ENCODE data around the gene AGAP3.

The AGAP3 gene

DNA sequence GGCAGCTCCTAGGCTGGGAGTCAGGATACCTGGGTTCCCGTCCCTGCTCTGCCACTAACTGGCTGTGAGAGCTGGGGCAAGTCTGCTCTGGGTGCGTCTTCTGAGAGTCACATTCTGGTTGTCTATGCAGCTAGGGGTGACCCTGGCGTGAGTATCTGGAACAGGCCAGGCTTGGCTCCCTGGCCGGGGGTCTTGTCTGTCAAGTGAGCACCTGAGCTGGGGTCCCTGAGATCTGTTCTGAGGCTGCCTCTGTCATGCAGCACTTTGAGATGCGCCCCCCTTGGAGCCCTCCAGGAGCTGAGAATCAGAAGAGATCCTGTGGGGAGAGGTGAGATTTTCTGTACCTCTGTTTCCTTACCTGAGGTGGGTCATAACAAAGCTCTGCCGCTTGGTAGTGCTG lies 7.5 kb downstream of the AGAP3 start:
- no peak overlapping the region for H3K27ac ChIP-seq
- no peak for TF ChIP-seq CTCF (conservative IDR thresholded peaks at IDR 0.05)
- TF ChIP-seq ZFX (IDR thresholded peaks at IDR 0.05): no peak

GRCh38 chr7:151094675-151095074 lies 8.4 kb downstream of the AGAP3 start:
- no peak overlapping the region for H3K27ac ChIP-seq
- TF ChIP-seq ZFX (IDR thresholded peaks at IDR 0.05) (no peak), CTCF (conservative IDR thresholded peaks at IDR 0.05) (no peak)

GRCh38 chr7:151095123-151095797 lies 9.0 kb downstream of the AGAP3 start:
- no peak overlapping the region for H3K27ac ChIP-seq
- no peak for TF ChIP-seq CTCF (conservative IDR thresholded peaks at IDR 0.05)
- no peak for TF ChIP-seq ZFX (IDR thresholded peaks at IDR 0.05)

GRCh38 chr7:151095828-151096475 lies 9.7 kb downstream of the AGAP3 start:
- TF ChIP-seq ZFX (IDR thresholded peaks at IDR 0.05) (no peak), CTCF (conservative IDR thresholded peaks at IDR 0.05) (no peak)
- no peak overlapping the region for H3K27ac ChIP-seq

DNA sequence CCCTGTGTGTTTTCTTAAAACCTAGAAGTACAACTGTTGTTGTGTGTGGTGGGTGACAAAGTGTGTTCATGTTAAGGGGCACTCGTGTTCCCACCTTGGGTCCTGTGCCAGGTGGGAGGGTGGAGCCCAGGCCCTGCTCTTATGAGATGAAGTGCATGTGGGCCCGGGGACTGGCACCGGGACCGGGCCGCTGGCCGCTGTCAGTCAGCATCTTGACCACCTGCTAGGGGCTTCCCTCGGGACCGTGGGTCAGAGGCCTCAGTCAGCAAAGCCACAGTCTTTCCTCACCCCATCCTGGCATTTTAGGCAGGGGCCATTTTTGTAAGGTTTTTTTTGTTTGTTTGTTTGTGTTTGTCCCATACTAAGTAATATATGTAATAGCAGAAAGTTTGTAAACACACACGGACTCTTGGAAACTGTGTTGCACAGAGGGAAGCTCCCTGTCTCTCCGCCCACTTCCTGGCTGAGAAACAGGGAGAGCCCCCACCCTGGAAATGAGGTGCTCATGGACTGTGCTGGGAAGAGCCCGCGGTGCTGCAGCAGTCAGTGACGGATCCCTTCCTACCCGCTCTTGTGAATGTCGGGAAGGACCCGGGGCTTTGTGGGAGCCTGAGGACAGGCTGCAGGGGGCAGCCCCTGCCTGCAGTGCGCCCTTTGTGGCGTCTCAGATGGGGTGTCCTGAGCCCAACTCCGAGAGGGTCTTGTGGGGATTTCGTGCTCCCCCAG lies 13.4 kb downstream of the AGAP3 start:
- H3K27ac ChIP-seq: no peak overlapping the region
- TF ChIP-seq ZFX (IDR thresholded peaks at IDR 0.05) (no peak), CTCF (conservative IDR thresholded peaks at IDR 0.05) (no peak)

DNA sequence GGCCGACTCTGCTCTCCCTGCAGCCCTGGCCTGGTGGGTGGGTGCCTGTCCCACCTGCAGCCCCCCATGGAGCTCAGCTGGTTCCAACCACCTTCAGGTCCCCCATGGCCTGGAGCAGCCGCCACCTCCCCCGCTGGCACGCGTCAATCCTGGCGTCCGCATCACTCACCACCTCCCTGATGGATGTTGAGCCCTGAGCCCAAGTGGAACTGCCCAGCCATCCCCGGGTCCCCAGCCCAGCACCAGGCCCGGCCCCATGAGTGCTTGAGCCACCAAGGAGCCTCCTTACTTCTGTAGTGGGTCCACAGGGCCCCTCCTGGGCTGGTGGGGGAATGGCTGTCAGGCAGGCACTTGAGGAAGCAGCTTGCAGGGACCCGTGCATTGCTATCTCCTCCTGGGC lies 14.6 kb downstream of the AGAP3 start:
- H3K27ac ChIP-seq: no peak overlapping the region
- no peak for TF ChIP-seq CTCF (conservative IDR thresholded peaks at IDR 0.05)
- TF ChIP-seq ZFX (IDR thresholded peaks at IDR 0.05): no peak

Measured in C4-2B (cell line).